ENCODE results near the gene CST5.

GRCh38 chr20:23868321-23868720 lies 11.2 kb downstream of the CST5 start:
- no peak for TF ChIP-seq EGR1 (IDR thresholded peaks at IDR 0.05; ENCODE audit: low read depth in 2 of 2)
- TF ChIP-seq, protein P1, sequence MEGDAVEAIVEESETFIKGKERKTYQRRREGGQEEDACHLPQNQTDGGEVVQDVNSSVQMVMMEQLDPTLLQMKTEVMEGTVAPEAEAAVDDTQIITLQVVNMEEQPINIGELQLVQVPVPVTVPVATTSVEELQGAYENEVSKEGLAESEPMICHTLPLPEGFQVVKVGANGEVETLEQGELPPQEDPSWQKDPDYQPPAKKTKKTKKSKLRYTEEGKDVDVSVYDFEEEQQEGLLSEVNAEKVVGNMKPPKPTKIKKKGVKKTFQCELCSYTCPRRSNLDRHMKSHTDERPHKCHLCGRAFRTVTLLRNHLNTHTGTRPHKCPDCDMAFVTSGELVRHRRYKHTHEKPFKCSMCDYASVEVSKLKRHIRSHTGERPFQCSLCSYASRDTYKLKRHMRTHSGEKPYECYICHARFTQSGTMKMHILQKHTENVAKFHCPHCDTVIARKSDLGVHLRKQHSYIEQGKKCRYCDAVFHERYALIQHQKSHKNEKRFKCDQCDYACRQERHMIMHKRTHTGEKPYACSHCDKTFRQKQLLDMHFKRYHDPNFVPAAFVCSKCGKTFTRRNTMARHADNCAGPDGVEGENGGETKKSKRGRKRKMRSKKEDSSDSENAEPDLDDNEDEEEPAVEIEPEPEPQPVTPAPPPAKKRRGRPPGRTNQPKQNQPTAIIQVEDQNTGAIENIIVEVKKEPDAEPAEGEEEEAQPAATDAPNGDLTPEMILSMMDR (IDR thresholded peaks at IDR 0.05; ENCODE audit: low read depth, low read length, missing input control): no peak
- TF ChIP-seq ZBTB33 (IDR thresholded peaks at IDR 0.05): no peak
- TF ChIP-seq RAD21 (IDR thresholded peaks at IDR 0.05): no peak
